Karpas-422 (cell line): ENCODE results near the gene RPL18A. TPM values are rescaled to one million over a fixed set of nuclear protein-coding genes. Genes with fewer than 3 reads are reported as not detected.

Source experiments
- DNase-seq: peaks from one replicate; pipeline ENCODE4 v3.0.0-alpha.2; 2015
- H2AFZ ChIP-seq: fragments of 200-600 bp; sonication (generic); 2 replicates; pipeline ENCODE4 v1.6.1; 2014; ENCODE audit warnings: antibody characterized with exemption, low read length, mixed read lengths
- H3K27ac ChIP-seq: fragments of 200-600 bp; sonication (generic); 2 replicates; pipeline ENCODE4 v1.5.1; 2014; ENCODE audit warnings: mild to moderate bottlenecking, low read length, moderate library complexity
- H3K27me3 ChIP-seq: fragments of 200-600 bp; sonication (generic); 2 replicates; pipeline ENCODE4 v1.6.1; 2014; ENCODE audit warnings: low read length, mixed read lengths
- H3K36me3 ChIP-seq: fragments of 200-600 bp; sonication (generic); 2 replicates; pipeline ENCODE4 v1.6.1; 2014; ENCODE audit warnings: low read length, mixed read lengths; ENCODE audit not compliant: insufficient read depth
- H3K4me1 ChIP-seq: fragments of 200-600 bp; sonication (generic); 2 replicates; pipeline ENCODE4 v1.6.1; 2014; ENCODE audit warnings: mild to moderate bottlenecking, low read length, mixed read lengths
- H3K4me2 ChIP-seq: fragments of 200-600 bp; sonication (generic); 2 replicates; pipeline ENCODE4 v1.6.1; 2014; ENCODE audit warnings: low read length, low read depth, mild to moderate bottlenecking; ENCODE audit not compliant: poor library complexity, severe bottlenecking
- H3K4me3 ChIP-seq: fragments of 200-600 bp; sonication (generic); 2 replicates; pipeline ENCODE4 v1.5.1; 2014; ENCODE audit warnings: mild to moderate bottlenecking, antibody characterized with exemption, low read length, mixed read lengths
- H3K79me2 ChIP-seq: fragments of 200-600 bp; sonication (generic); 2 replicates; pipeline ENCODE4 v1.6.1; 2014; ENCODE audit warnings: mild to moderate bottlenecking, low read length, mixed read lengths
- H3K9ac ChIP-seq: fragments of 200-600 bp; sonication (generic); 2 replicates; pipeline ENCODE4 v1.6.0; 2014; ENCODE audit warnings: low read length
- H3K9me2 ChIP-seq: fragments of 200-600 bp; sonication (generic), shearing (Covaris generic); replicated peaks from 2 replicates; pipeline ENCODE4 v1.6.0; 2014; ENCODE audit warnings: mild to moderate bottlenecking, low read length, moderate library complexity; ENCODE audit not compliant: insufficient read depth
- H3K9me3 ChIP-seq: fragments of 300-700, 200-600 bp; sonication (generic); 2 replicates; pipeline ENCODE4 v1.6.1; 2014; ENCODE audit warnings: low read length, mixed read lengths
- H4K20me1 ChIP-seq: fragments of 200-600 bp; sonication (generic); 2 replicates; pipeline ENCODE4 v1.6.1; 2014; ENCODE audit warnings: mild to moderate bottlenecking, antibody characterized with exemption, low read length, low read depth; ENCODE audit not compliant: insufficient read depth
- total RNA-seq: library from RNA; depleted of rRNA; stranded (reverse); fragments of >200 nt; shearing (Covaris generic); gene quantifications from 2 replicates; pipeline ENCODE4 v1.2.3, GENCODE V29; 2014; ENCODE audit warnings: low replicate concordance; rRNA removed

Gene RPL18A
- total RNA-seq = 1,678 and 2,364 TPM in 2 replicates

DNA sequence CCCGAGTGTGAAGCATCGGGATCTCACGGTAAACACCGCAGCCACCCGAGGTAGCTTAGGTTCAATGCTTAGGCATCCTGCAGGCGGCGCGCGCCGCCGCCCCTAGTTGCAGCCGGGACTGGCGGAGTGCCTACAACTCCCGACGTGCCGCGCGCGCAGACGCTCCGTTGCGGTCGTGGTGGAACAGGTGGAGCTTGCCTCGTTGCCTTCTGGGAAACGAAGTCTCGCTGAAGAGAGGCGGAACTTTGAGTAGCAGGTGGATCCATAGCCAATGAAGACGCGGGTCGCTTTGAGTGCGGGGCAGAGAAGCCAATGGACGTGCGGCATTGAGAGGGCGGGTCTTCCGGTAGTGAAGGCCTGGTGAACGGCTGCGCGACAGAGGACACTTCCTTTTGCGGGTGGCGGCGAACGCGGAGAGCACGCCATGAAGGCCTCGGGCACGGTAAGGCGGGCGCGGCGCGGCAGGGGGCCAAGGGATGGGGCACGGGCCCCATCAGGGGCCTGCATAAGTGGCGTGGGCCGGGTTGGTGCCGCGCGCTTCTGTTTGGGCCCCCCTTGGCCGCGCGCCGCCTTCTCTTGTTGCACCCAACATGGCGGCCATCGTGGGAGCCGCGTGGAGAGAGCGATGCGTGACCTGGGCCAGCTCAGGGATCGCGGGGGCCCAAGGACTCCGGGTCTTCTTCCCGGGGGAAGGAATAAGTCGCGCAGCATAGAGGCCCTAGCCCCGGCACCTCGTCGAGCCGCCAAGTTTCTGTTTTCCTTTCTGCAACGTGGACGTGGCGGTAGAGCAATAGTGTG, at the start of gene RPL18A:
Gene RPL18A (plus strand): TSS at position 378 of the 798 bp plus-strand sequence. CDS start 47 bp downstream, at position 425.
- no peaks in the 10 kb centered on the region for H3K9me3 ChIP-seq
- peak within 1 kb of the TSS; percentile 92 for H3K4me2 ChIP-seq
- DNase-seq = peak; percentile 100

DNA sequence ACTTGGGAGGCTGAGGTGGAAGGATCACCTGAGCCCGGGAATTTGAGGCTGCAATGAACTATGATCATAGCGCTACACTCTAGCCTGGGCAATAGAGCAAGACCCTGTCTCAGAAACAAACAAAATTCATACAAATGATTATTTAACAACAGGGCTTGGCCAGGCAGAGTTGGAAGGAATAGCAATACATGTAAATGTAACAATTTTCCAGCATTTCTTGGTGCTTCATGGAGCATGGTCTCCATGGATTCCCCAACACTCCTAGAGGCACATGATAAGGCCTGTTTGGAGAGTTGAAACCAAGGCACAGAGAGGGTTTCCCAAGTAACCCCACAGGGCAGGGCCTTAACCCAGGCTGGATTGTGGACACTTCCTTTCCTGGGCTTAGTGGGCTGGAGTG, 48.6 kb upstream of the RPL18A start:
- no peak overlapping the region for H3K4me2 ChIP-seq
- H4K20me1 ChIP-seq = no peaks in the 10 kb centered on the region
- H3K36me3 ChIP-seq = no peaks in the 10 kb centered on the region
- DNase-seq = no peak
- no peak overlapping the region for H2AFZ ChIP-seq
- no peak overlapping the region for H3K9ac ChIP-seq
- H3K4me3 ChIP-seq = no peak overlapping the region
- H3K79me2 ChIP-seq = no peaks in the 10 kb centered on the region
- no peaks in the 10 kb centered on the region for H3K4me1 ChIP-seq
- no peak overlapping the region for H3K27ac ChIP-seq
- no peaks in the 10 kb centered on the region for H3K9me3 ChIP-seq
- H3K27me3 ChIP-seq = no peaks in the 10 kb centered on the region
- no peaks in the 10 kb centered on the region for H3K9me2 ChIP-seq

More for the DNA sequence above, at the start of gene RPL18A:
- Histone ChIP-seq H3K9me2 (no peaks in the 10 kb centered on the region), H3K4me1 (peaks cover 17% of the 10 kb centered on the region), H3K79me2 (peaks cover 25% of the 10 kb centered on the region), H3K9ac (peak within 1 kb of the TSS; percentile 97), H3K36me3 (peaks cover 41% of the 10 kb centered on the region), H3K27ac (peak within 1 kb of the TSS; percentile 62), H3K27me3 (no peaks in the 10 kb centered on the region), H2AFZ (peak within 1 kb of the TSS; percentile 95), H3K4me3 (peak within 1 kb of the TSS; percentile 95), H4K20me1 (peaks cover 42% of the 10 kb centered on the region)

DNA sequence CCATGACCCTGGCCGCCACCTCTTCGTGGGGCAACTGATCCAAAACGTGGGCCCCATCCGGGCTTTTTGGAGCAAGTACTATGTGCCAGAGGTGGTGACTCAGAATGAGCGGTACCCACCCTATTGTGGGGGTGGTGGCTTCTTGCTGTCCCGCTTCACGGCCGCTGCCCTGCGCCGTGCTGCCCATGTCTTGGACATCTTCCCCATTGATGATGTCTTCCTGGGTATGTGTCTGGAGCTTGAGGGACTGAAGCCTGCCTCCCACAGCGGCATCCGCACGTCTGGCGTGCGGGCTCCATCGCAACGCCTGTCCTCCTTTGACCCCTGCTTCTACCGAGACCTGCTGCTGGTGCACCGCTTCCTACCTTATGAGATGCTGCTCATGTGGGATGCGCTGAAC, 48.0 kb upstream of the RPL18A start:
- H3K9me2 ChIP-seq = no peaks in the 10 kb centered on the region
- no peaks in the 10 kb centered on the region for H3K79me2 ChIP-seq
- H3K9ac ChIP-seq = no peak overlapping the region
- no peak overlapping the region for H3K27ac ChIP-seq
- no peak overlapping the region for H3K4me3 ChIP-seq
- H4K20me1 ChIP-seq = no peaks in the 10 kb centered on the region
- H2AFZ ChIP-seq = no peak overlapping the region
- DNase-seq = no peak
- H3K4me2 ChIP-seq = no peak overlapping the region
- no peaks in the 10 kb centered on the region for H3K4me1 ChIP-seq
- no peaks in the 10 kb centered on the region for H3K9me3 ChIP-seq
- H3K27me3 ChIP-seq = no peaks in the 10 kb centered on the region
- no peaks in the 10 kb centered on the region for H3K36me3 ChIP-seq

- Histone ChIP-seq H4K20me1 (no peaks in the 10 kb centered on the region), H3K36me3 (no peaks in the 10 kb centered on the region), H3K27me3 (no peaks in the 10 kb centered on the region), H3K4me1 (no peaks in the 10 kb centered on the region), H3K9me3 (no peaks in the 10 kb centered on the region), H3K79me2 (no peaks in the 10 kb centered on the region), H3K9me2 (no peaks in the 10 kb centered on the region), H2AFZ (no peak overlapping the region), H3K4me3 (no peak overlapping the region), H3K9ac (no peak overlapping the region), H3K4me2 (no peak overlapping the region), H3K27ac (no peak overlapping the region)
- no peak for DNase-seq
These were observed 47.6 kb upstream of the RPL18A start for GRCh38 chr19:17812099-17812498.

GRCh38 chr19:17817668-17818363, 41.9 kb upstream of the RPL18A start:
- H4K20me1 ChIP-seq = no peaks in the 10 kb centered on the region
- H3K4me2 ChIP-seq = no peak overlapping the region
- H3K4me3 ChIP-seq = no peak overlapping the region
- no peak for DNase-seq
- H3K9me3 ChIP-seq = no peaks in the 10 kb centered on the region
- no peaks in the 10 kb centered on the region for H3K4me1 ChIP-seq
- no peak overlapping the region for H3K9ac ChIP-seq
- no peak overlapping the region for H3K27ac ChIP-seq
- no peaks in the 10 kb centered on the region for H3K36me3 ChIP-seq
- no peaks in the 10 kb centered on the region for H3K9me2 ChIP-seq
- H3K27me3 ChIP-seq = no peaks in the 10 kb centered on the region
- no peak overlapping the region for H2AFZ ChIP-seq
- H3K79me2 ChIP-seq = no peaks in the 10 kb centered on the region

GRCh38 chr19:17821190-17821589, 38.5 kb upstream of the RPL18A start, which contains the start of gene INSL3:
TSS of gene INSL3 (minus strand) at chr19:17821519. CDS start at chr19:17821506, 13 bp downstream.
- Histone ChIP-seq H3K36me3 (no peaks in the 10 kb centered on the region), H3K4me1 (no peaks in the 10 kb centered on the region), H3K4me3 (no peak within 1 kb of the TSS), H3K4me2 (no peak within 1 kb of the TSS), H4K20me1 (no peaks in the 10 kb centered on the region), H3K9me2 (no peaks in the 10 kb centered on the region), H3K79me2 (no peaks in the 10 kb centered on the region), H2AFZ (no peak within 1 kb of the TSS), H3K27me3 (no peaks in the 10 kb centered on the region), H3K9me3 (no peaks in the 10 kb centered on the region), H3K9ac (no peak within 1 kb of the TSS), H3K27ac (no peak within 1 kb of the TSS)
- DNase-seq = no peak

GRCh38 chr19:17824339-17824738, 35.4 kb upstream of the RPL18A start:
- Histone ChIP-seq H3K9me3 (no peaks in the 10 kb centered on the region), H3K9ac (no peak overlapping the region), H3K4me3 (no peak overlapping the region), H3K9me2 (no peaks in the 10 kb centered on the region), H3K36me3 (no peaks in the 10 kb centered on the region), H3K79me2 (no peaks in the 10 kb centered on the region), H3K4me1 (no peaks in the 10 kb centered on the region), H2AFZ (no peak overlapping the region), H4K20me1 (no peaks in the 10 kb centered on the region), H3K27me3 (no peaks in the 10 kb centered on the region), H3K27ac (no peak overlapping the region), H3K4me2 (no peak overlapping the region)
- DNase-seq = no peak

DNA sequence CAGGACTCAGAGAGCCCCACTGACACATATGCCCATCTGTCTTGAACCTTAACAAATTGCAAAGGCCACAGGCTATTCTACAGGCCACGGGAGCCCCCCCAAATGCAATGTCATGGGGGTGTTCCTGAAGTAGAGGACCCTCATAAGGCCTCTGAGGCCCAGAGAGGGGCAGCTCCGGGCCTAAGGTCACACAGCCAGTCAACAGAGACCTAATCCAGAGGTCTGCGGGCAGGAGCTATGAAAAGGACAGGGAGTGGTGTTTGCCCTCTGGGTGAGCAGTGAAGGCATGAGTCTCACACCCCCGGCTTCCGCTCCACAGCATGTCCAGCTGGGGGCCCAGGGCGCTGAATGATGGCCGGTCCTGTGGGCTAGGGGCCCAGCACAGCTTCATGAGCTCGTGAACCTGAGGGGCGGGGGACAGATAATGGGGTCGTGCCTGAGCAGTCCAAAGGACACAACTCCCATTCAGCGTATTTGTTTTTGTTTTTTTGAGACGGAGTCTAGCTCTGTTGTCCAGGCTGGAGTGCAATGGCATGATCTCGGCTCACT, 33.1 kb upstream of the RPL18A start:
- Histone ChIP-seq H3K27ac (no peak overlapping the region), H2AFZ (no peak overlapping the region), H3K9ac (no peak overlapping the region), H3K27me3 (no peaks in the 10 kb centered on the region), H3K4me2 (no peak overlapping the region), H3K4me1 (no peaks in the 10 kb centered on the region), H4K20me1 (no peaks in the 10 kb centered on the region), H3K4me3 (no peak overlapping the region), H3K9me3 (no peaks in the 10 kb centered on the region), H3K9me2 (no peaks in the 10 kb centered on the region), H3K36me3 (no peaks in the 10 kb centered on the region), H3K79me2 (no peaks in the 10 kb centered on the region)
- no peak for DNase-seq
